ENCODE data around the gene SEPTIN8.

DNA sequence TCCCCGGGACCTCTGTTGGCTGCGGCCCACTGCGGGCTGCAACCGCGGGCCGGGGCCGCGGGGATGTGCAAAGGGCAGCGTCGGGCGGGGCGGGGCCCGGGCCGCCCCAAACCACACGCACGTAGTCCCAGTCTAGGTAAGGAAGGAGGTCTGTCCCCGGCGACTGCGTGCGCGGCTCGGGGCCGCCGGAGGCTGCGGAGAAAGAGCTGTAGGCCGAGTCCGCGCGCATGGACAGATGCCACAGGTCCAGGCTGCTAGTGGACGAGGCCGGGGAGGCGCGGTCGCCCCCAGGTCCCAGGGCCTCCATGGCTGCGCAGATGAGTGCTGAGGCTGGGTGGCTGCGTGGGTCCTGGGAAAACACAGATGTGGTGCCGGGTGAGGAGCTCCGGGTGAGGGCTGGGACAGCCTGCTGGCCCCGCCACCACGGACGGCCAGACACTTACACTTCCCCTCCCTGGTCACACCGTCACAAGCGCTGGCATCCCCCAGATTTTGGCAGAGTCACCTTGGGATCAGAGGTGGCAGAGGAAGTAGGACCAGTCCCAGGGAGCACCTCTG is 48.9 kb upstream of the SEPTIN8 start:
- TF ChIP-seq, protein P1, sequence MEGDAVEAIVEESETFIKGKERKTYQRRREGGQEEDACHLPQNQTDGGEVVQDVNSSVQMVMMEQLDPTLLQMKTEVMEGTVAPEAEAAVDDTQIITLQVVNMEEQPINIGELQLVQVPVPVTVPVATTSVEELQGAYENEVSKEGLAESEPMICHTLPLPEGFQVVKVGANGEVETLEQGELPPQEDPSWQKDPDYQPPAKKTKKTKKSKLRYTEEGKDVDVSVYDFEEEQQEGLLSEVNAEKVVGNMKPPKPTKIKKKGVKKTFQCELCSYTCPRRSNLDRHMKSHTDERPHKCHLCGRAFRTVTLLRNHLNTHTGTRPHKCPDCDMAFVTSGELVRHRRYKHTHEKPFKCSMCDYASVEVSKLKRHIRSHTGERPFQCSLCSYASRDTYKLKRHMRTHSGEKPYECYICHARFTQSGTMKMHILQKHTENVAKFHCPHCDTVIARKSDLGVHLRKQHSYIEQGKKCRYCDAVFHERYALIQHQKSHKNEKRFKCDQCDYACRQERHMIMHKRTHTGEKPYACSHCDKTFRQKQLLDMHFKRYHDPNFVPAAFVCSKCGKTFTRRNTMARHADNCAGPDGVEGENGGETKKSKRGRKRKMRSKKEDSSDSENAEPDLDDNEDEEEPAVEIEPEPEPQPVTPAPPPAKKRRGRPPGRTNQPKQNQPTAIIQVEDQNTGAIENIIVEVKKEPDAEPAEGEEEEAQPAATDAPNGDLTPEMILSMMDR (IDR thresholded peaks at IDR 0.05), result no peak
- no peak for TF ChIP-seq POLR2A (IDR thresholded peaks at IDR 0.05)
